ENCODE results near the gene TSPAN5.

Gene TSPAN5

GRCh38 chr4:98686043-98686707 lies 27.8 kb upstream of the TSPAN5 start:
- in situ Hi-C loops (cut with HindIII; ENCODE audit: low pct_unique_long_range_greater_than_20kb, low sequenced_read_pairs) = no loop called here
- DNase-seq (ENCODE audit: low read depth in 1 of 2, low spot score in 1 of 2) = no peak
- TF ChIP-seq JUND (IDR thresholded peaks at IDR 0.05; ENCODE audit: low read depth) = no peak

GRCh38 chr4:98685225-98686042 lies 27.0 kb upstream of the TSPAN5 start:
- no peak for DNase-seq (ENCODE audit: low read depth in 1 of 2, low spot score in 1 of 2)
- in situ Hi-C loops (cut with HindIII; ENCODE audit: low pct_unique_long_range_greater_than_20kb, low sequenced_read_pairs) = no loop called here
- no peak for TF ChIP-seq JUND (IDR thresholded peaks at IDR 0.05; ENCODE audit: low read depth)

GRCh38 chr4:98682719-98683118 lies 24.3 kb upstream of the TSPAN5 start:
- DNase-seq (ENCODE audit: low read depth in 1 of 2, low spot score in 1 of 2) = no peak
- in situ Hi-C loops (cut with HindIII; ENCODE audit: low pct_unique_long_range_greater_than_20kb, low sequenced_read_pairs) = no loop called here
- no peak for TF ChIP-seq JUND (IDR thresholded peaks at IDR 0.05; ENCODE audit: low read depth)

- TF ChIP-seq JUND (IDR thresholded peaks at IDR 0.05; ENCODE audit: low read depth) = no peak
- DNase-seq (ENCODE audit: low read depth in 1 of 2, low spot score in 1 of 2) = no peak
- in situ Hi-C loops (cut with HindIII; ENCODE audit: low pct_unique_long_range_greater_than_20kb, low sequenced_read_pairs) = no loop called here
These were observed 22.4 kb upstream of the TSPAN5 start for GRCh38 chr4:98680806-98681205.

DNA sequence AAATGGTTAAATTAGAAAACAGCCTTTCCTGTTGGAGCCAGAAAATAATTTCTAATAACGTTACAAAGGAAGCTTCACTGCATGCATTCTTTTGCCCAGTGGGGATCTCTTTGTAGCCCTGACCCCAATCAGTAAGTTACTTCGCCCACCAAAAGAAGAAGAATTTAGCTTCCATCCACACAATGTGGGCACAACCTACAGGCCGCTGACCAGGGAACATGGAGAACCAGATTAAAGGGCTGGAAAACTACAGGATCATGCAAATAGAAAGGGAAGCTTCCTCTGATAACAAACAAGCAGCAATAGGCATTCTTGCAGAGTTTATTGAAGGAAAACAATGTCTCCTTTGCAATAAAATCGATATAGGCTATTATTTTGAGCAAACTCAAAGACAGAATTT lies 21.3 kb upstream of the TSPAN5 start:
- in situ Hi-C loops (cut with HindIII; ENCODE audit: low pct_unique_long_range_greater_than_20kb, low sequenced_read_pairs) = no loop called here
- DNase-seq (ENCODE audit: low read depth in 1 of 2, low spot score in 1 of 2) = no peak
- TF ChIP-seq JUND (IDR thresholded peaks at IDR 0.05; ENCODE audit: low read depth) = no peak

DNA sequence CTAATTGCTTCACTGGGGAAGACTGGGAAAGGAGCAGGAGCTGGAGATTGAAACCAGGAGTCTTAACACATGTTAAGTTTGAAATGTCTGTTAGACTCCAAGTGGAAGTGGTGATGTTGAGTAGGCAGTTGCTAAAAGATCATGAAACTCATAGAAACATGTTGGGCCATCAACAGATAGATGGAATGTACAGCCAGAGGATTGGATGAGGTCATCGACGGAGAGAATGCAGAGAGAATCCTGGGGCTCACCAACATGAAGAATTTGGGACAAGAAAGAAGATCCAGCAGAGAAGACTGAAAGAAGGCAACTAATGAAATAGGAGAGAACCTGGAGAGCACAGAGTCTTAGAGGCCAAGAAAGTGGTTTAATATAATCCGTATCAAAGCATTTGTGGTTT lies 19.4 kb upstream of the TSPAN5 start:
- in situ Hi-C loops (cut with HindIII; ENCODE audit: low pct_unique_long_range_greater_than_20kb, low sequenced_read_pairs) = no loop called here

GRCh38 chr4:98674404-98675173 lies 16.2 kb upstream of the TSPAN5 start:
- in situ Hi-C loops (cut with HindIII; ENCODE audit: low pct_unique_long_range_greater_than_20kb, low sequenced_read_pairs) = no loop called here
- no peak for TF ChIP-seq JUND (IDR thresholded peaks at IDR 0.05; ENCODE audit: low read depth)
- DNase-seq (ENCODE audit: low read depth in 1 of 2, low spot score in 1 of 2) = no peak

More for the DNA sequence above, 19.4 kb upstream of the TSPAN5 start:
- no peak for TF ChIP-seq JUND (IDR thresholded peaks at IDR 0.05; ENCODE audit: low read depth)
- DNase-seq (ENCODE audit: low read depth in 1 of 2, low spot score in 1 of 2) = no peak

- DNase-seq (ENCODE audit: low read depth in 1 of 2, low spot score in 1 of 2) = no peak
- in situ Hi-C loops (cut with HindIII; ENCODE audit: low pct_unique_long_range_greater_than_20kb, low sequenced_read_pairs) = no loop called here
- no peak for TF ChIP-seq JUND (IDR thresholded peaks at IDR 0.05; ENCODE audit: low read depth)
These were observed 15.6 kb upstream of the TSPAN5 start for GRCh38 chr4:98673978-98674377.

DNA sequence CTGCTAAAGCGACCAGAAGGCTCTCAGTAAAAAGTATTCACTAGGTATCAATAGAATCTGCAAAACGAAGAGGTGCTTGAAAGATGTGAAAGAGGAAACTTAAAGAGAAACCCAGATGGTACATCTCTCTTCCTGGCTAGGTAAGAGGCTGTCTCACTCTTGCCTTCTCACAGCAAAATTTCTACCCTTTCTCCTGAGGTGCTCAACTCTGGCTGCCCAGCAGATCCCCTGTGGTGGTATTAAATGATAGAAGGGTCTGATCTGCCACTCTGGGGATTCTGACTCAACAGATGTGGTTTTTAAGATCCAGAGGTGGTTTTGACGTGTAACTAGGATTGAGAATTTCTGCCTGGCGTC lies 14.9 kb upstream of the TSPAN5 start:
- no peak for DNase-seq (ENCODE audit: low read depth in 1 of 2, low spot score in 1 of 2)
- TF ChIP-seq JUND (IDR thresholded peaks at IDR 0.05; ENCODE audit: low read depth) = no peak
- in situ Hi-C loops (cut with HindIII; ENCODE audit: low pct_unique_long_range_greater_than_20kb, low sequenced_read_pairs) = no loop called here

DNA sequence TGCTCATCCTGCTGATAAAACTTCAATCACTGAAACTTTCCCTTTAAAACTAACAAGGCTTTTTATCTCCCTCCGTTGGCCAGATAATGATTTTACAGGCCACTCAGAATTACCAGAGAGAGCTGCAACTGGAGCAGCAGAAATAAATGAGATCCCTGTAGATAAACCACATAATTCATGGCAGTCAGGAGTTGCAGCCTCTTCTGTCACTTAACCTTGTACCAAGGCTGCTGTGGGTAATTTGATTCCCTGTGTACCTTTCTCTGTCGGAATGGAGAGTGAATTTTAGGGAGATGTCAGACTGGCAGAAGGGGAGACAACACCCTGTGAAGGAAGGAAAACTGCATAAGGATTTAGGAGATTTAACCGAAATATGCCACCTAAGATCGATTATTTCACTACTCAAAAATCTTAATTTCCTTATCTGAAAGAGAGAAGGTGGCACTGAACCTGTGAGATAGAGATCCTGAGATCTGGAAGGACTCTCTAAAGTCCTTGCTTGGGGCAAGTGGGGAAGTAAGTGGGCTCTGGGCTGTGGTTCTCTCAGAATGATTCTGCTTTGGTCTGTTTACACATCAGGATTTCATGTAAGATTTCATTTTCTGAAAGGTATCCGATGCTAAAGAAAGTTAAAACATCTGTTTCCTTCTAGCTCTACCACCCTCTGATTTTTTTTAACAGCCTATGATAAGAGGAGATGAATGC lies 14.3 kb upstream of the TSPAN5 start:
- DNase-seq (ENCODE audit: low read depth in 1 of 2, low spot score in 1 of 2) = no peak
- in situ Hi-C loops (cut with HindIII; ENCODE audit: low pct_unique_long_range_greater_than_20kb, low sequenced_read_pairs) = no loop called here
- no peak for TF ChIP-seq JUND (IDR thresholded peaks at IDR 0.05; ENCODE audit: low read depth)

- in situ Hi-C loops (cut with HindIII; ENCODE audit: low pct_unique_long_range_greater_than_20kb, low sequenced_read_pairs) = no loop called here
- no peak for DNase-seq (ENCODE audit: low read depth in 1 of 2, low spot score in 1 of 2)
These were observed 12.7 kb upstream of the TSPAN5 start for GRCh38 chr4:98671131-98671530.

GRCh38 chr4:98670186-98670585 lies 11.8 kb upstream of the TSPAN5 start:
- no peak for DNase-seq (ENCODE audit: low read depth in 1 of 2, low spot score in 1 of 2)
- in situ Hi-C loops (cut with HindIII; ENCODE audit: low pct_unique_long_range_greater_than_20kb, low sequenced_read_pairs) = no loop called here
- no peak for TF ChIP-seq JUND (IDR thresholded peaks at IDR 0.05; ENCODE audit: low read depth)

More at GRCh38 chr4:98671131-98671530, 12.7 kb upstream of the TSPAN5 start:
- TF ChIP-seq JUND (IDR thresholded peaks at IDR 0.05; ENCODE audit: low read depth) = no peak

All from T47D (cell line).